Measurements from ENCODE around the gene COL9A3.

Gene COL9A3

GRCh38 chr20:62890444-62890843, 73.6 kb downstream of the COL9A3 start:
- no peak for DNase-seq (ENCODE audit: extremely low read depth in 1 of 2, low read depth in 1 of 2)
